OCI-LY7 (cell line): ENCODE data around the gene NPFF. TPM values are rescaled to one million over a fixed set of nuclear protein-coding genes. Genes with fewer than 3 reads are reported as not detected.
A peak's percentile ranks its signal among the peaks of the same experiment; 100 is the strongest.

Experiments
- BruUV-seq: library from RNA; stranded (reverse); fragments of 400-500 nt; replicated peaks from 2 replicates; lab custom pipeline; 2021; lab: Mats Ljungman, UMichigan
- CTCF ChIA-PET: fragments of 300-600 bp; sonication (Branson Sonifier 250); formaldehyde crosslinking; loops from one replicate; lab custom pipeline; 2022; ENCODE audit warnings: antibody characterized with exemption; ENCODE audit not compliant: unreplicated experiment; lab: Charles Lee
- POLR2A ChIA-PET: fragments of 300-600 bp; sonication (Branson Sonifier 250); formaldehyde crosslinking; loops from one replicate; lab custom pipeline; 2022; ENCODE audit warnings: antibody characterized with exemption; lab: Charles Lee
- DNase-seq: peaks from one replicate; pipeline ENCODE4 v3.0.0-alpha.2; 2015; ENCODE audit warnings: low spot score
- H2AFZ ChIP-seq: fragments of 200-600 bp; sonication (generic), shearing (Covaris generic); 2 replicates; pipeline ENCODE4 v1.6.1; 2014; ENCODE audit warnings: mild to moderate bottlenecking, antibody characterized with exemption, low read length, moderate library complexity
- H3K27ac ChIP-seq: fragments of 200-600 bp; sonication (generic); 2 replicates; pipeline ENCODE4 v1.5.1; 2014; ENCODE audit warnings: mixed run types, low read depth, mild to moderate bottlenecking, moderate library complexity, low read length, inconsistent platforms; ENCODE audit not compliant: poor library complexity, severe bottlenecking
- H3K36me3 ChIP-seq: fragments of 200-600 bp; sonication (generic); 2 replicates; pipeline ENCODE4 v1.6.1; 2014; ENCODE audit warnings: mild to moderate bottlenecking, antibody characterized with exemption, low read length, moderate library complexity, mixed read lengths; ENCODE audit not compliant: insufficient read depth
- H3K4me1 ChIP-seq: fragments of 200-600 bp; sonication (generic); 2 replicates; pipeline ENCODE4 v1.5.1; 2014; ENCODE audit warnings: mild to moderate bottlenecking, low read length; ENCODE audit not compliant: insufficient read depth, poor library complexity, severe bottlenecking
- H3K4me2 ChIP-seq: fragments of 200-600 bp; sonication (generic); 2 replicates; pipeline ENCODE4 v1.6.1; 2014; ENCODE audit warnings: mild to moderate bottlenecking, low read length
- H3K4me3 ChIP-seq: fragments of 200-600 bp; sonication (generic); 2 replicates; pipeline ENCODE4 v1.5.1; 2014; ENCODE audit warnings: mild to moderate bottlenecking, low read depth, low read length; ENCODE audit not compliant: poor library complexity, severe bottlenecking
- H3K79me2 ChIP-seq: fragments of 200-600 bp; sonication (generic); 2 replicates; pipeline ENCODE4 v1.6.1; 2016; ENCODE audit warnings: low read depth, mild to moderate bottlenecking, low read length, moderate library complexity, mixed read lengths; ENCODE audit not compliant: insufficient read depth
- H3K9me2 ChIP-seq: fragments of 200-600 bp; sonication (generic); 2 replicates; pipeline ENCODE4 v1.6.1; 2016; ENCODE audit warnings: mild to moderate bottlenecking, low read length, mixed read lengths; ENCODE audit not compliant: insufficient read depth
- H3K9me3 ChIP-seq: fragments of 200-600 bp; sonication (generic); 2 replicates; pipeline ENCODE4 v1.6.1; 2014; ENCODE audit warnings: mild to moderate bottlenecking, mixed run types, low read length, mixed read lengths
- H4K20me1 ChIP-seq: fragments of 200-600 bp; sonication (generic); 2 replicates; pipeline ENCODE4 v1.6.1; 2014; ENCODE audit warnings: mild to moderate bottlenecking, antibody characterized with exemption, low read length, moderate library complexity, mixed read lengths; ENCODE audit not compliant: insufficient read depth
- EZH2phosphoT487 ChIP-seq: fragments of 200-600 bp; sonication (generic); IDR thresholded peaks from 2 replicates; pipeline ENCODE4 v1.6.1; 2018; ENCODE audit warnings: low read depth, borderline replicate concordance, mild to moderate bottlenecking, mixed run types, antibody characterized with exemption, low read length, moderate library complexity, mixed read lengths
- intact Hi-C: fragments of 100-400 bp; cut with micrococcal nuclease; formaldehyde crosslinking; loops from one replicate; pipeline ENCODE4 v1.10.0; 2022; ENCODE audit not compliant: unreplicated experiment
- total RNA-seq, 2 experiments: library from RNA; depleted of rRNA in 1 of 2; stranded (reverse); fragments of >200 nt in 1 of 2; shearing (Covaris generic) in 1 of 2; gene quantifications; 2 replicates each; pipeline ENCODE4 v1.2.3, GENCODE V29; 2014 to 2022
- TF ChIP-seq, protein P1 (sequence below): fragments of 200-600 bp; sonication (generic); conservative IDR thresholded peaks from 2 replicates; pipeline ENCODE4 v1.5.1; 2014; ENCODE audit warnings: mild to moderate bottlenecking, antibody characterized with exemption, low read length, moderate library complexity, mixed read lengths

Gene NPFF
- total RNA-seq, 2 experiments from 2014 or later = not detected

DNA sequence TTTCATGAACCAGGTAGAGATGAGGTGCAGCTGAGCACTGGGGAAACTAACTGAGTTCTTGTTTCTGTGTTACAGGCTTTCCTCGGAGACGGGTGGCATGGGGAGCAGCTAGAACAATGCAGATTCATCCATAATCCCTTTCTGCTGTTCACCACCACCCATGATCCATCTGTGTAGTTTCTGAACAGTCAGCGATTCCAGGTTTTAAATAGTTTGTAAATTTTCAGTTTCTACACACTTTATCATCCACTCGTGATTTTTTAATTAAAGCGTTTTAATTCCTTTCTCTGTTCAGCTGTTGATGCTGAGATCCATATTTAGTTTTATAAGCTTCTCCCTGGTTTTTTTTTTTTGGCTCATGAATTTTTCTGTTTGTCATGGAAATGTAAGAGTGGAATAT is 28.0 kb downstream of the NPFF start:
- TF ChIP-seq, protein P1, sequence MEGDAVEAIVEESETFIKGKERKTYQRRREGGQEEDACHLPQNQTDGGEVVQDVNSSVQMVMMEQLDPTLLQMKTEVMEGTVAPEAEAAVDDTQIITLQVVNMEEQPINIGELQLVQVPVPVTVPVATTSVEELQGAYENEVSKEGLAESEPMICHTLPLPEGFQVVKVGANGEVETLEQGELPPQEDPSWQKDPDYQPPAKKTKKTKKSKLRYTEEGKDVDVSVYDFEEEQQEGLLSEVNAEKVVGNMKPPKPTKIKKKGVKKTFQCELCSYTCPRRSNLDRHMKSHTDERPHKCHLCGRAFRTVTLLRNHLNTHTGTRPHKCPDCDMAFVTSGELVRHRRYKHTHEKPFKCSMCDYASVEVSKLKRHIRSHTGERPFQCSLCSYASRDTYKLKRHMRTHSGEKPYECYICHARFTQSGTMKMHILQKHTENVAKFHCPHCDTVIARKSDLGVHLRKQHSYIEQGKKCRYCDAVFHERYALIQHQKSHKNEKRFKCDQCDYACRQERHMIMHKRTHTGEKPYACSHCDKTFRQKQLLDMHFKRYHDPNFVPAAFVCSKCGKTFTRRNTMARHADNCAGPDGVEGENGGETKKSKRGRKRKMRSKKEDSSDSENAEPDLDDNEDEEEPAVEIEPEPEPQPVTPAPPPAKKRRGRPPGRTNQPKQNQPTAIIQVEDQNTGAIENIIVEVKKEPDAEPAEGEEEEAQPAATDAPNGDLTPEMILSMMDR = no peak
- no peak for TF ChIP-seq EZH2phosphoT487
- peaks cover 100% of the 10 kb centered on the region for H3K36me3 ChIP-seq
- H3K9me3 ChIP-seq = no peaks in the 10 kb centered on the region
- H2AFZ ChIP-seq = no peak overlapping the region
- H3K4me2 ChIP-seq = no peak overlapping the region
- H3K9me2 ChIP-seq = no peaks in the 10 kb centered on the region
- peaks cover 36% of the 10 kb centered on the region for H3K79me2 ChIP-seq
- ChIA-PET CTCF (no interaction called here), POLR2A (no interaction called here)
- H3K4me1 ChIP-seq = no peaks in the 10 kb centered on the region
- no TSS peak for BruUV-seq
- no peak for DNase-seq
- intact Hi-C loops = no loop called here
- peaks cover 19% of the 10 kb centered on the region for H4K20me1 ChIP-seq
- H3K27ac ChIP-seq = no peak overlapping the region
- H3K4me3 ChIP-seq = no peak overlapping the region

DNA sequence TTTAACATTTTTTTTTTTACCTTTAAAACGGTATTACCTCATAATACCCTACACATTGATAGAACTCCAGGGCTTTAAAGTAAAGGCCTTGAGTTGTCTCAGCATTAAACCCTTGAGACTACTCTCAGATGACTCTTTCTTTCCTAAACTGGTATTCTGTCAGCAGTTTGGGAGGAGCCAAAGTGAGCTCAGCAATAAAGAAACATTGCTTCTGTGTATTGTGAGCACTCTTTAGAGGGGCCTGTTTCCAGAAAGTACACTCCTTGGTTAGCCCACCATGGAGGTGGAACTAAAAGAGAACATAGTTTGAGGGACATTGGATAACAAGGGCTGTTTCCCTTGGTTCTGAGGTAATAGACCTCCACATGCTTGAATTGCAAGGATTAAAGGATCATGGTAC is 28.4 kb downstream of the NPFF start:
- BruUV-seq = no TSS peak
- intact Hi-C loops = no loop called here
- Histone ChIP-seq H4K20me1 (peaks cover 23% of the 10 kb centered on the region), H3K4me2 (no peak overlapping the region), H3K79me2 (peaks cover 41% of the 10 kb centered on the region), H3K4me1 (no peaks in the 10 kb centered on the region), H2AFZ (no peak overlapping the region), H3K36me3 (peaks cover 100% of the 10 kb centered on the region), H3K27ac (no peak overlapping the region), H3K4me3 (no peak overlapping the region), H3K9me3 (no peaks in the 10 kb centered on the region), H3K9me2 (no peaks in the 10 kb centered on the region)
- TF ChIP-seq EZH2phosphoT487 = no peak
- TF ChIP-seq, protein P1 = no peak
- ChIA-PET POLR2A (no interaction called here), CTCF (no interaction called here)
- no peak for DNase-seq

DNA sequence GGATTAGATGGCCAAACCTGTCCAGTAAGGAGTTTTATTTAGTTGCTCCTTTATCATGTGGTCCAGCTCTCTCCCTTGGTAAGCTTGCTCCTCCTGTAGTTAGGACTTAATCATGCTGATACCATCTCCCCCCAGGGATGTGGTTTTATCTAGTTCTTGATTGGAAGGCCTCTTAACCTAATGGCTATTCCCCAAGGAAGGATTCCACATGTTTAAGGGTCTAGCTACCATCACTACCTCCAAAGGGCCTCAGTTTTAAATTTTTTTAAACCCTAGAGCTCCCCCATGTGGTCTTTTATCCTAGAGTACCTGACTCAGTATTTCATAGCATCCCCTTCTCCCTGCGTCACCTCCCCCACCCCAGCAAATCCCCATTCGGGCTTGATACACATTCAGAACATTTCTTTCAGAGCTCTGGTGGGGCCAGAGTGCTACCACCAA is 30.5 kb downstream of the NPFF start:
- no peaks in the 10 kb centered on the region for H3K4me1 ChIP-seq
- peaks cover 58% of the 10 kb centered on the region for H3K79me2 ChIP-seq
- H3K9me3 ChIP-seq = no peaks in the 10 kb centered on the region
- H3K4me2 ChIP-seq = no peak overlapping the region
- H3K9me2 ChIP-seq = no peaks in the 10 kb centered on the region
- no peak for TF ChIP-seq EZH2phosphoT487
- TF ChIP-seq, protein P1 = peak; percentile 79
- ChIA-PET POLR2A (interaction anchor here (0.7 to 1.9 kb wide), 4 partner anchors 13 to 24 kb away, joined by 3 to 7 read pairs (median 4); partner anchors contain the start of gene TARBP2), CTCF (interaction anchor here (0.6 kb wide), 2 partner anchors 22 to 154 kb away, joined by 3 to 4 read pairs; no protein-coding TSS in a partner anchor)
- H2AFZ ChIP-seq = no peak overlapping the region
- intact Hi-C loops = no loop called here
- no TSS peak for BruUV-seq
- peaks cover 33% of the 10 kb centered on the region for H4K20me1 ChIP-seq
- no peak overlapping the region for H3K4me3 ChIP-seq
- peaks cover 100% of the 10 kb centered on the region for H3K36me3 ChIP-seq
- peak; percentile 41 for DNase-seq
- no peak overlapping the region for H3K27ac ChIP-seq
